Thyroid gland (tissue), 4 donors: ENCODE data around the gene RPRD1B. TPM values are rescaled to one million over a fixed set of nuclear protein-coding genes. Genes with fewer than 3 reads are reported as not detected.

Experiments
- DNase-seq, 2 donors: peaks; one replicate each; pipeline ENCODE4 v3.0.0-alpha.2; 2019
- H3K27ac ChIP-seq, 3 donors: fragments of 200-600 bp; sonication (generic); 1 replicate in 2 of 3; 2 replicates in 1 of 3; pipeline ENCODE4 v1.5.1; 2016 to 2019; ENCODE audit warnings: mild to moderate bottlenecking in 1 of 3, moderate library complexity in 1 of 3
- H3K27me3 ChIP-seq: fragments of 200-600 bp; sonication (generic); one replicate; pipeline ENCODE4 v1.5.1; 2019
- H3K36me3 ChIP-seq, 2 donors: fragments of 200-600 bp; sonication (generic); one replicate each; pipeline ENCODE4 v1.5.1; 2016 to 2019
- H3K4me1 ChIP-seq, 2 donors: fragments of 200-600 bp; sonication (generic); one replicate each; pipeline ENCODE4 v1.5.1; 2017 to 2019
- H3K4me3 ChIP-seq, 3 donors: fragments of 200-600 bp; sonication (generic); replicated peaks in 1 of 3; 1 replicate in 2 of 3; 2 replicates in 1 of 3; pipeline ENCODE4 v1.5.1; 2016; ENCODE audit warnings: mild to moderate bottlenecking in 1 of 3
- H3K9me3 ChIP-seq: fragments of 200-600 bp; sonication (generic); one replicate; pipeline ENCODE4 v1.5.1; 2017
- POLR2A ChIP-seq, 2 donors: fragments of 450-650 bp; IDR thresholded peaks; one replicate each; pipeline ENCODE4 v1.6.1; 2017; ENCODE audit warnings: antibody characterized with exemption in 2 of 2, mild to moderate bottlenecking in 2 of 2, moderate library complexity in 1 of 2
- WGBS, 2 donors: methylation state at CpG; one replicate each; pipeline ENCODE4 v1.1.5; 2017; 5-methylcytosine and 5-hydroxymethylcytosine counted together
- intact Hi-C: fragments of 100-400 bp; cut with DNase I; formaldehyde crosslinking; loops from one replicate; pipeline ENCODE4 v1.15.1; 2023
- total RNA-seq, 4 donors: library from RNA; depleted of rRNA; stranded (reverse); fragments of >200 nt; gene quantifications; one replicate each; pipeline ENCODE4 v1.2.3, GENCODE V29; 2016
- TF ChIP-seq, protein P1 (sequence below), 6 experiments: fragments of 200-600 bp in 3 of 6; fragments of 450-650 bp in 3 of 6; sonication (generic) in 3 of 6; IDR thresholded peaks; one replicate each; pipeline ENCODE4 v1.5.1; 2016 to 2019; ENCODE audit warnings: antibody characterized with exemption in 6 of 6, mild to moderate bottlenecking in 2 of 6, inconsistent platforms in 1 of 6, moderate library complexity in 1 of 6

The RPRD1B gene
- total RNA-seq, 4 donors from 2014 or later = 24.2 to 58.9 (median 27.0) TPM

DNA sequence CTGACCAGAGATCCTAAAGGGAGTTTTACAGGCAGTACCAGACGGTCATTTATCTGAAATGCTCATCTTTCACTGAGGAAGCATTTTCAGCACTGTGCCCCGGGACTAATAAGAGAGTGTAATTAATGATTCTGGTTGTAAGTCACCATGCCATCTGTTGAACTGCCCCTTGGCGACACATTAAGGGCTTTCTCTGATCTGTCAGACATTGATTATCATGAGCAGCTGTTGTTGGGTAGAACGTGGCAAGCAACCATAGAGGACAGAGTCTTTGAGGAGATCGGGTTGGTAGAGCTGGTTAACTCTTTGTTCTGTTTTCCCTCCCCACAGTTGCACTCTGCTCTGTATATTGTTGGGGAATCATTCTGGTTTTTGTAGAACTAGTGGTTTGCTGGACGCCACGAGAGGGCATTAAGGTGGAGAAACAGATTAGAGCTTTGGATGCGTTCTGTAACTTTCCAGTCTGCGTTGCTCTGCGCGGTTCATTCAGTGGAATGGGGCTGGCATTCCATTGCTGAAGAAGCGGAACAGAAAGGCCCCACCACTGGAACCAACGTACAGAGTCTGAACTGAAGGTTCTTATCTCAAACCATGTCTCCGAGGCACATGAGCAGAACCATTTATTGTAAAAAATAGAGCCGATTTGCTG is 34.3 kb downstream of the RPRD1B start:
- Histone ChIP-seq H3K4me1 (peaks cover under 1 to 3% of the 10 kb centered on the region in 2 donors), H3K27ac (no peak overlapping the region), H3K4me3 (no peak overlapping the region), H3K36me3 (peaks cover 44 to 54% of the 10 kb centered on the region in 2 donors), H3K27me3 (no peaks in the 10 kb centered on the region), H3K9me3 (no peaks in the 10 kb centered on the region)
- TF ChIP-seq POLR2A (IDR thresholded peaks at IDR 0.05) = no peak
- TF ChIP-seq, protein P1, sequence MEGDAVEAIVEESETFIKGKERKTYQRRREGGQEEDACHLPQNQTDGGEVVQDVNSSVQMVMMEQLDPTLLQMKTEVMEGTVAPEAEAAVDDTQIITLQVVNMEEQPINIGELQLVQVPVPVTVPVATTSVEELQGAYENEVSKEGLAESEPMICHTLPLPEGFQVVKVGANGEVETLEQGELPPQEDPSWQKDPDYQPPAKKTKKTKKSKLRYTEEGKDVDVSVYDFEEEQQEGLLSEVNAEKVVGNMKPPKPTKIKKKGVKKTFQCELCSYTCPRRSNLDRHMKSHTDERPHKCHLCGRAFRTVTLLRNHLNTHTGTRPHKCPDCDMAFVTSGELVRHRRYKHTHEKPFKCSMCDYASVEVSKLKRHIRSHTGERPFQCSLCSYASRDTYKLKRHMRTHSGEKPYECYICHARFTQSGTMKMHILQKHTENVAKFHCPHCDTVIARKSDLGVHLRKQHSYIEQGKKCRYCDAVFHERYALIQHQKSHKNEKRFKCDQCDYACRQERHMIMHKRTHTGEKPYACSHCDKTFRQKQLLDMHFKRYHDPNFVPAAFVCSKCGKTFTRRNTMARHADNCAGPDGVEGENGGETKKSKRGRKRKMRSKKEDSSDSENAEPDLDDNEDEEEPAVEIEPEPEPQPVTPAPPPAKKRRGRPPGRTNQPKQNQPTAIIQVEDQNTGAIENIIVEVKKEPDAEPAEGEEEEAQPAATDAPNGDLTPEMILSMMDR (IDR thresholded peaks at IDR 0.05) = no peak
- 91 to 94% methylated on average over 15 of the region's 15 CpGs for WGBS, 2 donors
- intact Hi-C loops = no loop called here
- no peak for DNase-seq

DNA sequence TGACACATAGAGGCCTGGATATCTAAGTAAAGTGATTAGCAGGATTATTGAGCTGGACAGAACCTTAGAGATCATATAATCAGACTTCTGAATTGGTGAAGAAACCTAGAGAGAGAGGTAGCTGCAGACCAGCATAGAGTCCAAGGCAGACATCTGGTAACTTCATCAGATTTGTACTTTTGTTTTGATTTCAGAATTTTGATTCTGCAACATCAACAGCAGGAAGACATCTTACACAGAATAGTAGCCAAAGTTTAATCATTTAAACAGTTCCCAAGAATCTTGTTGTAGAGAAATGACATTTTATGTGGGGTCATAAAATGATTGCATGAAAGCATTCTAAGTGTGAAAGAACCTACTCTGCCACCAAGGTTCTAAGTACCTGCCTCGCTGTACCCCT is 39.4 kb downstream of the RPRD1B start:
- Histone ChIP-seq H3K4me3 (no peak overlapping the region), H3K36me3 (peaks cover 25 to 26% of the 10 kb centered on the region in 2 donors), H3K27me3 (no peaks in the 10 kb centered on the region), H3K9me3 (no peaks in the 10 kb centered on the region), H3K27ac (peak overlapping the region in 2 of 3 donors; percentile 11 to 32), H3K4me1 (peaks cover 9 to 15% of the 10 kb centered on the region in 2 donors)
- DNase-seq = no peak
- TF ChIP-seq POLR2A (IDR thresholded peaks at IDR 0.05) = no peak
- TF ChIP-seq, protein P1 (IDR thresholded peaks at IDR 0.05) = no peak
- intact Hi-C loops = no loop called here
- WGBS, 2 donors = 50 to 61% methylated on average over 1 of the region's 1 CpG

DNA sequence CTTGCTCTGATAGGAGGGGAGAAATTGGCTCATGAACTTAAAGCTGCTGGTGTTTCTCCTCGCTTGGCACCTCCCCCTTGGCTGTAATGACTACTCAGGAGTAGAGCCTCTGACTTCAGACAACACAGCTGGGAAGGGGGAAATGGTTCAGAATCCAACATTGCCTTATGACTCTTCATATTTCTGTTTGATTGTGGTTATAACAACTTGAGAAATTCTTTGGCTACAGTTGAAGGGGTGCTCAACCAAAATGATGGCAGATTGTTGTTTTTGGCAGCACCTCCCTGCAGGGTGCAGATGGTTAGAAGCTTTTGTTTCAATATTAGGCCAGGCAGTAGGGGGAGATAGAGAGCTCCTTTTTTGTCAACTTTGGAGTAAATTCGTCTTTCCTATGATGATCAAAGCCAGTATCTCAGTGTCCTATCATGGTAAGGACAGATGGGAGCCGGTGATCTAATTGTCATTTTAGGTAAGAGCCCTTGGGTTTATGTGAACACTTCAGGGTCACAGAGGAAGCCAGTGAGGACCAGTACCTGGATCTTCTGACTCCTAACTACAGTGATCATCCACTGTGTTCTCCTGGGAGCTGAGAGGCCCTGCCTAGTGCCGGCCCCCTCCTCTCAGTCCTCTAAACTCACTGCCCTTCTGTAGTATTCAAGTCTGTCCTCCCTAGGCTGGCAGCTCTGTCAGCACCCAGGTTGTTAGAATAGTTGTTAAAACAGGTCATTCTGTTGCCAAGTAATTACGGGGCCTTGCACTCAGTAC is 39.9 kb downstream of the RPRD1B start:
- peak; percentile 40 to 45 for DNase-seq
- WGBS, 2 donors = 37 to 55% methylated on average over 4 to 5 of the region's 5 CpGs
- Histone ChIP-seq H3K9me3 (no peaks in the 10 kb centered on the region), H3K36me3 (peaks cover 19 to 20% of the 10 kb centered on the region in 2 donors), H3K4me3 (no peak overlapping the region), H3K27me3 (no peaks in the 10 kb centered on the region), H3K4me1 (peaks cover 9 to 15% of the 10 kb centered on the region in 2 donors), H3K27ac (peak overlapping the region; percentile 32 to 46 (median 34))
- intact Hi-C loops = no loop called here
- TF ChIP-seq, protein P1 (IDR thresholded peaks at IDR 0.05) = peak; percentile 28 to 81 (median 70)
- TF ChIP-seq POLR2A (IDR thresholded peaks at IDR 0.05) = no peak

DNA sequence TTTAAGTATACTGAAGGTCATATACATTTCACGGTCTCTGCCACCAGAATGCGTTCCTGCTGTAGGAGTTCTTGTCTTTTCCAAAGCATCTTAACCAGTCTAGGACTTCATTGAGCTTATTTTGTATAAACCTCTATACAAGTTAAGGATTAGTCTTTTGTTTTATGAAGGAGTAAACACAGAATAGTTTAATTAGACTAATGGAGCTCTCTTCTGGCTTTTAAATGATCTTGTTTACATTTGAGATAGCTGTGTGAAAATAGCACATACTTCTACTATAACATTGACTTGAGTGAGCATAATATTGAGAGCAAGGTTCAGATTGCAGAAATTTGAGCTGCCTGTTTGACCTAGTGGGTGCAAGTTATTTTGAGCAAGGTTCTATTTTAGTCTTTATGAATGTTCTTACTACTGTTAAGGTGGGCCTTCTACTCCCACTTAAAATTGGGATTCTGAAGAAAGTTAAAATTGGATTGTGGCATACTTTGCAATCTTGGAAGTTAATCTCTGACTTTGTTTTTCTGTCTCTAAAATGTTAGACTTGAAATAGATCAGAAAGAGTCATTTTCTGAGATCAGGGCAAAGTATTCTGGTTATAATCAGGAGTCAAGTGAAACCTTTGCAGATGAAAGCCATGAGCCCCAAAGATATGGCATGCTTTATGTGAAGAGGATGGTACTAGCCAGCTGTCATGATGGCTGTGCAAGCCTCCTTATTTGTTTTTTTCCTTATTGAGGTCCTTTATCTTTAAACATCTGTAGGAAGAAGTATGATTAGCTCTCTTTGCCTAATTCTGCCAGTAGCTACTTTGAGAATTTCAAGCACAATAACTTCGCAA is 41.8 kb downstream of the RPRD1B start:
- no peaks in the 10 kb centered on the region for H3K9me3 ChIP-seq
- H3K27me3 ChIP-seq = no peaks in the 10 kb centered on the region
- TF ChIP-seq POLR2A (IDR thresholded peaks at IDR 0.05) = no peak
- TF ChIP-seq, protein P1 (IDR thresholded peaks at IDR 0.05) = no peak
- no peak overlapping the region for H3K27ac ChIP-seq
- H3K36me3 ChIP-seq = peaks cover 12 to 13% of the 10 kb centered on the region in 2 donors
- WGBS, 2 donors = 93 to 94% methylated on average over 3 of the region's 3 CpGs
- intact Hi-C loops = loop anchor here (5.0 kb wide), 1 partner anchor 87 kb away; no protein-coding TSS in a partner anchor
- H3K4me1 ChIP-seq = peaks cover 9 to 15% of the 10 kb centered on the region in 2 donors
- no peak for DNase-seq
- H3K4me3 ChIP-seq = no peak overlapping the region
